MM.1S (cell line): Measurements from ENCODE around the gene ASCL1.

ENCODE experiments used
- DNase-seq: peaks from one replicate; pipeline ENCODE4 v3.0.0-alpha.2; 2015
- H2AFZ ChIP-seq: fragments of 300-600 bp; sonication (generic); 2 replicates; pipeline ENCODE4 v1.6.0; 2016; ENCODE audit warnings: antibody characterized with exemption, low read length
- H3F3A ChIP-seq: fragments of 300-600 bp; sonication (generic); 2 replicates; pipeline ENCODE4 v1.6.1; 2016; ENCODE audit warnings: mild to moderate bottlenecking, antibody characterized with exemption, low read length, moderate library complexity, mixed read lengths; ENCODE audit not compliant: insufficient read depth
- H3K27ac ChIP-seq: fragments of 300-600 bp; sonication (generic); 2 replicates; pipeline ENCODE4 v1.5.1; 2016; ENCODE audit warnings: mild to moderate bottlenecking, low read length
- H3K27me3 ChIP-seq: fragments of 300-600 bp; sonication (generic); replicated peaks from 2 replicates; pipeline ENCODE4 v1.6.0; 2016; ENCODE audit warnings: low read length; ENCODE audit not compliant: insufficient read depth
- H3K36me3 ChIP-seq: fragments of 300-600 bp; sonication (generic); replicated peaks from 2 replicates; pipeline ENCODE4 v1.6.1; 2016; ENCODE audit warnings: mild to moderate bottlenecking, low read length, mixed read lengths; ENCODE audit not compliant: insufficient read depth
- H3K4me1 ChIP-seq: fragments of 300-600 bp; sonication (generic); 2 replicates; pipeline ENCODE4 v1.6.1; 2016; ENCODE audit warnings: low read length, mixed read lengths
- H3K4me2 ChIP-seq: fragments of 300-600 bp; sonication (generic); 2 replicates; pipeline ENCODE4 v1.6.0; 2016; ENCODE audit warnings: low read depth, low read length
- H3K4me3 ChIP-seq: fragments of 300-600 bp; sonication (generic); 2 replicates; pipeline ENCODE4 v1.5.1; 2016; ENCODE audit warnings: low read length, mixed read lengths
- H3K79me2 ChIP-seq: fragments of 300-600 bp; sonication (generic); 2 replicates; pipeline ENCODE4 v1.6.1; 2016; ENCODE audit warnings: mixed run types, low read length, mixed read lengths
- H3K9ac ChIP-seq: fragments of 300-600 bp; sonication (generic); 2 replicates; pipeline ENCODE4 v1.6.1; 2016; ENCODE audit warnings: low read length, mixed read lengths
- H3K9me2 ChIP-seq: fragments of 300-600 bp; sonication (generic); replicated peaks from 2 replicates; pipeline ENCODE4 v1.6.1; 2016; ENCODE audit warnings: mild to moderate bottlenecking, low read length, mixed read lengths; ENCODE audit not compliant: insufficient read depth
- H3K9me3 ChIP-seq: fragments of 300-600 bp; sonication (generic); replicated peaks from 2 replicates; pipeline ENCODE4 v1.6.1; 2016; ENCODE audit warnings: mild to moderate bottlenecking, low read length, mixed read lengths; ENCODE audit not compliant: insufficient read depth
- H4K20me1 ChIP-seq: fragments of 300-600 bp; sonication (generic); 2 replicates; pipeline ENCODE4 v1.6.1; 2016; ENCODE audit warnings: mild to moderate bottlenecking, low read length, moderate library complexity, mixed read lengths; ENCODE audit not compliant: insufficient read depth
- CTCF ChIP-seq: fragments of 300-600 bp; sonication (generic); IDR thresholded peaks from 2 replicates; pipeline ENCODE4 v1.5.1; 2016; ENCODE audit warnings: antibody characterized with exemption, low read length, mixed read lengths
- EZH2 ChIP-seq: fragments of 300-600 bp; sonication (generic); optimal IDR thresholded peaks from 2 replicates; pipeline ENCODE3; 2017; ENCODE audit warnings: low read depth, mild to moderate bottlenecking, antibody characterized with exemption, low read length, mixed read lengths
- EZH2phosphoT487 ChIP-seq: fragments of 300-600 bp; sonication (generic); IDR thresholded peaks from 2 replicates; pipeline ENCODE4 v1.6.1; 2018; ENCODE audit warnings: antibody characterized with exemption, low read length

The ASCL1 gene

GRCh38 chr12:102939670-102940222, 17.7 kb upstream of the ASCL1 start:
- DNase-seq, result no peak
- TF ChIP-seq EZH2 (no peak), CTCF (peak; percentile 19; the same call in 1 of the 2 replicates), EZH2phosphoT487 (no peak)
- Histone ChIP-seq H3K36me3 (no peaks in the 10 kb centered on the region), H3K4me3 (no peak overlapping the region), H3K79me2 (no peaks in the 10 kb centered on the region), H3K9me3 (no peaks in the 10 kb centered on the region), H3K4me1 (no peaks in the 10 kb centered on the region), H2AFZ (no peak overlapping the region), H3K9ac (no peak overlapping the region), H3K4me2 (no peak overlapping the region), H3K27me3 (no peaks in the 10 kb centered on the region), H3F3A (no peaks in the 10 kb centered on the region), H3K27ac (no peak overlapping the region), H4K20me1 (no peaks in the 10 kb centered on the region), H3K9me2 (no peaks in the 10 kb centered on the region)

GRCh38 chr12:102946042-102946441, 11.4 kb upstream of the ASCL1 start:
- Histone ChIP-seq H3K9ac (no peak overlapping the region), H3K36me3 (no peaks in the 10 kb centered on the region), H3K9me3 (no peaks in the 10 kb centered on the region), H3K27ac (no peak overlapping the region), H3K4me3 (no peak overlapping the region), H3K9me2 (no peaks in the 10 kb centered on the region), H3K27me3 (no peaks in the 10 kb centered on the region), H2AFZ (no peak overlapping the region), H3K79me2 (no peaks in the 10 kb centered on the region), H3K4me2 (no peak overlapping the region), H3K4me1 (no peaks in the 10 kb centered on the region), H4K20me1 (no peaks in the 10 kb centered on the region), H3F3A (no peaks in the 10 kb centered on the region)
- no peak for DNase-seq
- TF ChIP-seq EZH2phosphoT487 (no peak), CTCF (no peak), EZH2 (no peak)

GRCh38 chr12:102948941-102949352, 8.5 kb upstream of the ASCL1 start:
- Histone ChIP-seq H3K79me2 (no peaks in the 10 kb centered on the region), H3K27ac (no peak overlapping the region), H2AFZ (no peak overlapping the region), H3K4me1 (no peaks in the 10 kb centered on the region), H3K4me3 (no peak overlapping the region), H3F3A (no peaks in the 10 kb centered on the region), H3K9me3 (no peaks in the 10 kb centered on the region), H3K27me3 (no peaks in the 10 kb centered on the region), H4K20me1 (no peaks in the 10 kb centered on the region), H3K9ac (no peak overlapping the region), H3K4me2 (no peak overlapping the region), H3K36me3 (no peaks in the 10 kb centered on the region), H3K9me2 (no peaks in the 10 kb centered on the region)
- DNase-seq, result peak; percentile 41
- TF ChIP-seq EZH2phosphoT487 (no peak), EZH2 (no peak), CTCF (peak; percentile 95)
